Vagina (tissue), 2 donors: Measurements from ENCODE around the gene IQCN. TPM values are rescaled to one million over a fixed set of nuclear protein-coding genes. Genes with fewer than 3 reads are reported as not detected.

Source experiments
- DNase-seq, 2 donors: peaks; one replicate each; pipeline ENCODE4 v3.0.0-alpha.2; 2017; ENCODE audit errors: extremely low spot score in 2 of 2
- H3K27ac ChIP-seq: fragments of 200-600 bp; sonication (generic); one replicate; pipeline ENCODE4 v1.5.1; 2019
- H3K27me3 ChIP-seq: fragments of 200-600 bp; sonication (generic); one replicate; pipeline ENCODE4 v1.5.1; 2019
- H3K36me3 ChIP-seq, 2 donors: fragments of 200-600 bp; sonication (generic); one replicate each; pipeline ENCODE4 v1.5.1; 2017 to 2019
- H3K4me1 ChIP-seq: fragments of 200-600 bp; sonication (generic); one replicate; pipeline ENCODE4 v1.5.1; 2019
- H3K4me3 ChIP-seq, 2 donors: fragments of 200-600 bp; sonication (generic); 1 replicate in 1 of 2; 2 replicates in 1 of 2; pipeline ENCODE4 v1.5.1; 2016 to 2019
- H3K9me3 ChIP-seq: fragments of 200-600 bp; sonication (generic); one replicate; pipeline ENCODE4 v1.5.1; 2019
- CTCF ChIP-seq, 3 experiments: fragments of 450-650 bp in 2 of 3; fragments of 200-600 bp in 1 of 3; sonication (generic) in 1 of 3; IDR thresholded peaks; one replicate each; pipeline ENCODE4 v1.5.1; 2017 to 2019; ENCODE audit warnings: antibody characterized with exemption in 3 of 3, mild to moderate bottlenecking in 2 of 3, moderate library complexity in 2 of 3
- POLR2A ChIP-seq, 2 donors: fragments of 450-650 bp; IDR thresholded peaks; one replicate each; pipeline ENCODE4 v1.6.1; 2017; ENCODE audit warnings: antibody characterized with exemption in 2 of 2, mild to moderate bottlenecking in 2 of 2, moderate library complexity in 2 of 2
- POLR2AphosphoS5 ChIP-seq, 2 donors: sonication (generic); formaldehyde crosslinking; IDR thresholded peaks; one replicate each; pipeline ENCODE4 v1.9.0; 2017; ENCODE audit warnings: antibody characterized with exemption in 2 of 2, mild to moderate bottlenecking in 2 of 2, low read depth in 1 of 2; ENCODE audit not compliant: insufficient read depth in 1 of 2
- intact Hi-C: fragments of 100-400 bp; cut with DNase I; formaldehyde crosslinking; loops from one replicate; pipeline ENCODE4 v1.15.1; 2023
- total RNA-seq: library from RNA; depleted of rRNA; stranded (reverse); fragments of >200 nt; gene quantifications from one replicate; pipeline ENCODE4 v1.2.3, GENCODE V29; 2016

The IQCN gene
- total RNA-seq, 1 donor from 2014 or later, result 4.4 TPM

GRCh38 chr19:18304458-18305310, 30.4 kb upstream of the IQCN start:
- intact Hi-C loops, result loop anchor here (2.0 kb wide), 1 partner anchor 24 kb away; the partner anchor contains the start of gene JUND
- H3K36me3 ChIP-seq, result peaks cover 0 to 8% of the 10 kb centered on the region in 2 donors
- peaks cover 64% of the 10 kb centered on the region for H3K4me1 ChIP-seq
- TF ChIP-seq POLR2AphosphoS5 (IDR thresholded peaks at IDR 0.05; ENCODE audit: insufficient read depth in 1 of 2, low read depth in 1 of 2), result peak; percentile 61 to 95
- peak in 1 of 2 donors; percentile 74 for TF ChIP-seq POLR2A (IDR thresholded peaks at IDR 0.05)
- TF ChIP-seq CTCF (IDR thresholded peaks at IDR 0.05), result no peak
- peak overlapping the region; percentile 98 for H3K27ac ChIP-seq
- H3K27me3 ChIP-seq, result no peaks in the 10 kb centered on the region
- DNase-seq, result no peak
- H3K4me3 ChIP-seq, result peak overlapping the region; percentile 41 to 45
- H3K9me3 ChIP-seq, result no peaks in the 10 kb centered on the region

GRCh38 chr19:18304208-18304457, 29.9 kb upstream of the IQCN start:
- H3K36me3 ChIP-seq, result peaks cover 0 to 4% of the 10 kb centered on the region in 2 donors
- H3K27ac ChIP-seq, result peak overlapping the region; percentile 98
- no peaks in the 10 kb centered on the region for H3K9me3 ChIP-seq
- TF ChIP-seq CTCF (IDR thresholded peaks at IDR 0.05) (no peak), POLR2A (IDR thresholded peaks at IDR 0.05) (no peak), POLR2AphosphoS5 (IDR thresholded peaks at IDR 0.05; ENCODE audit: insufficient read depth in 1 of 2, low read depth in 1 of 2) (no peak)
- intact Hi-C loops, result loop anchor here (2.0 kb wide), 1 partner anchor 23 kb away; the partner anchor contains the start of gene JUND
- peaks cover 64% of the 10 kb centered on the region for H3K4me1 ChIP-seq
- no peak for DNase-seq
- H3K27me3 ChIP-seq, result no peaks in the 10 kb centered on the region
- H3K4me3 ChIP-seq, result peak overlapping the region; percentile 41 to 45

- peaks cover 55% of the 10 kb centered on the region for H3K4me1 ChIP-seq
- TF ChIP-seq POLR2A (IDR thresholded peaks at IDR 0.05) (no peak), CTCF (IDR thresholded peaks at IDR 0.05) (no peak), POLR2AphosphoS5 (IDR thresholded peaks at IDR 0.05; ENCODE audit: insufficient read depth in 1 of 2, low read depth in 1 of 2) (no peak)
- no peak overlapping the region for H3K4me3 ChIP-seq
- H3K27me3 ChIP-seq, result no peaks in the 10 kb centered on the region
- H3K27ac ChIP-seq, result peak overlapping the region; percentile 98
- intact Hi-C loops, result no loop called here
- DNase-seq, result no peak
- H3K36me3 ChIP-seq, result no peaks in the 10 kb centered on the region
- H3K9me3 ChIP-seq, result no peaks in the 10 kb centered on the region
These were observed 27.5 kb upstream of the IQCN start for GRCh38 chr19:18301718-18302111.

- DNase-seq, result no peak
- Histone ChIP-seq H3K4me1 (peaks cover 49% of the 10 kb centered on the region), H3K9me3 (no peaks in the 10 kb centered on the region), H3K27me3 (no peaks in the 10 kb centered on the region), H3K36me3 (no peaks in the 10 kb centered on the region), H3K27ac (peak overlapping the region; percentile 98), H3K4me3 (no peak overlapping the region)
- intact Hi-C loops, result no loop called here
- peak; percentile 46 to 74 for TF ChIP-seq POLR2AphosphoS5 (IDR thresholded peaks at IDR 0.05; ENCODE audit: insufficient read depth in 1 of 2, low read depth in 1 of 2)
- TF ChIP-seq POLR2A (IDR thresholded peaks at IDR 0.05), result no peak
These were observed 26.9 kb upstream of the IQCN start for GRCh38 chr19:18300930-18301717.

- H3K4me3 ChIP-seq, result no peak overlapping the region
- intact Hi-C loops, result no loop called here
- peaks cover 35% of the 10 kb centered on the region for H3K4me1 ChIP-seq
- H3K27ac ChIP-seq, result peak overlapping the region; percentile 98
- no peak for DNase-seq
- no peaks in the 10 kb centered on the region for H3K27me3 ChIP-seq
- H3K36me3 ChIP-seq, result no peaks in the 10 kb centered on the region
- no peaks in the 10 kb centered on the region for H3K9me3 ChIP-seq
- TF ChIP-seq POLR2A (IDR thresholded peaks at IDR 0.05) (no peak), CTCF (IDR thresholded peaks at IDR 0.05) (no peak)
These were observed 25.4 kb upstream of the IQCN start for GRCh38 chr19:18299654-18300053.
